GM12872 (cell line): Measurements from ENCODE around the gene ZNF592.
A peak's percentile ranks its signal among the peaks of the same experiment; 100 is the strongest.

ENCODE experiments used
- CTCF ChIP-seq: IDR thresholded peaks from 3 replicates; pipeline ENCODE4 v1.5.1; 2011; ENCODE audit warnings: low read depth, mild to moderate bottlenecking, low read length, moderate library complexity; ENCODE audit not compliant: insufficient read depth

The ZNF592 gene

GRCh38 chr15:84814916-84815315 is 66.5 kb downstream of the ZNF592 start:
- TF ChIP-seq CTCF: no peak

- TF ChIP-seq CTCF: no peak
Measured at GRCh38 chr15:84816694-84817465, 68.5 kb downstream of the ZNF592 start, which contains the start of gene ALPK3. TSS of gene ALPK3 (plus strand) at chr15:84817356. CDS start at chr15:84817453, 97 bp downstream.

- no peak for TF ChIP-seq CTCF
Measured at GRCh38 chr15:84817466-84818081, 69.2 kb downstream of the ZNF592 start.

- TF ChIP-seq CTCF: no peak
Measured at GRCh38 chr15:84818261-84819131, 70.1 kb downstream of the ZNF592 start.

- no peak for TF ChIP-seq CTCF
Measured at GRCh38 chr15:84819291-84819768, 70.9 kb downstream of the ZNF592 start.

GRCh38 chr15:84819791-84820190 is 71.4 kb downstream of the ZNF592 start:
- no peak for TF ChIP-seq CTCF

- TF ChIP-seq CTCF: peak; percentile 5; the same call in 1 of the 3 replicates
Measured at GRCh38 chr15:84821501-84822021, 73.2 kb downstream of the ZNF592 start.
